Small intestine (tissue), 7 donors: ENCODE measurements around the gene ADCY9. TPM values are rescaled to one million over a fixed set of nuclear protein-coding genes. Genes with fewer than 3 reads are reported as not detected.

Experiments
- DNase-seq, 2 donors: peaks; one replicate each; pipeline versions ENCODE4 v3.0.0 to v3.0.0-alpha.2; 2013
- FAIRE-seq: peaks from 2 replicates; lab custom pipeline; 2012; peaks lifted over from hg19 to GRCh38; lab: Jason Lieb, UNC
- H3K27ac ChIP-seq, 3 donors: one replicate each; pipeline ENCODE4 v1.5.1; 2013; ENCODE audit warnings: low read length in 2 of 3, mild to moderate bottlenecking in 2 of 3, control low read depth in 1 of 3, inconsistent platforms in 1 of 3, low read depth in 1 of 3, moderate library complexity in 1 of 3
- H3K27me3 ChIP-seq, 3 donors: one replicate each; pipeline ENCODE4 v1.6.1; 2013; ENCODE audit warnings: low read length in 3 of 3, inconsistent platforms in 1 of 3; ENCODE audit not compliant: control insufficient read depth in 3 of 3, insufficient read depth in 3 of 3
- H3K36me3 ChIP-seq, 3 donors: one replicate each; pipeline ENCODE4 v1.6.1; 2013; ENCODE audit warnings: low read length in 3 of 3, inconsistent platforms in 1 of 3, low read depth in 1 of 3, mild to moderate bottlenecking in 1 of 3, moderate library complexity in 1 of 3; ENCODE audit not compliant: control insufficient read depth in 3 of 3, insufficient read depth in 2 of 3
- H3K4me1 ChIP-seq, 3 donors: one replicate each; pipeline ENCODE4 v1.6.1; 2013; ENCODE audit warnings: low read length in 2 of 3, inconsistent platforms in 1 of 3, low read depth in 1 of 3, mild to moderate bottlenecking in 1 of 3, moderate library complexity in 1 of 3; ENCODE audit not compliant: control insufficient read depth in 3 of 3, insufficient read depth in 2 of 3
- H3K4me3 ChIP-seq, 3 donors: one replicate each; pipeline ENCODE4 v1.5.1; 2013; ENCODE audit warnings: low read length in 3 of 3, control low read depth in 1 of 3, inconsistent platforms in 1 of 3, low read depth in 1 of 3, mild to moderate bottlenecking in 1 of 3, moderate library complexity in 1 of 3
- H3K9me3 ChIP-seq, 2 donors: one replicate each; pipeline ENCODE4 v1.6.1; 2013; ENCODE audit warnings: low read depth in 1 of 2, low read length in 1 of 2; ENCODE audit not compliant: control insufficient read depth in 2 of 2, insufficient read depth in 1 of 2
- WGBS, 3 donors: extraction: QIAGEN DNeasy Blood & Tissue Kit; methylation state at CpG; one replicate each; pipeline ENCODE4 v1.1.7; 2013; 5-methylcytosine and 5-hydroxymethylcytosine counted together
- polyA plus RNA-seq, 4 donors: library from polyadenylated mRNA; stranded (reverse) in 3 of 4; unstranded in 1 of 4; fragments of 200-250 nt in 3 of 4; fragments of 120-200 nt in 1 of 4; gene quantifications; one replicate each; pipeline versions ENCODE4 v1.2.1 to v1.2.3, GENCODE V29; 2013
- donor health status: healthy with polysubstance abuse.
- donor health status: control.
- donor health status: control.
- donor health status: Bipolar disorder and iron deficiency.
- donor health status: healthy.

The ADCY9 gene
- polyA plus RNA-seq, 4 donors, result 4.3 to 10.7 (median 8.0) TPM

- FAIRE-seq (no peak), DNase-seq (no peak)
- Histone ChIP-seq H3K27ac (no peak overlapping the region), H3K36me3 (peaks cover 0 to 2% (median 0%) of the 10 kb centered on the region in 3 donors), H3K27me3 (no peaks in the 10 kb centered on the region), H3K4me3 (no peak overlapping the region), H3K4me1 (peaks cover 0 to 13% (median 3%) of the 10 kb centered on the region in 3 donors), H3K9me3 (no peaks in the 10 kb centered on the region)
- WGBS, 3 donors, result 72 to 78% (median 76%) methylated on average over 12 of the region's 12 CpGs
Measured at GRCh38 chr16:4087099-4087885, 28.9 kb downstream of the ADCY9 start.

DNA sequence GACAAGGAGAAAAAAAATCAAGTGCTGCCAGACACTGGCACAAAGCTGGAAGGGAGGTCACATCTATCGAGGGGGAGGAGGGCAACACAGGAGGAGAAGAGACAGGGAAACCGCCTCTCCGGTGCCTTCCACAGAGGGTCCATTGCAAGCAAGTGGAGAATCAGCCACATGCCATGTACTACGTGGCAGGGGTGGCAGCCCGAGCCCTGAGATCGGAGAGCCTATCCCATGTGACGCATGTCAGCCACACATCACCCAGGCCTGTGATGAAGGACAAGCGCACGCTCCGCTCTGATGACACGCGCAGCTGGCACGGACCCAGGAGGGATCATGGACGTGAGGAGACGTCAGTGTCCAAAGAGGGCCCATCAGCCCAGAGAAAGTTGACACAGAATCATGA, 30.1 kb downstream of the ADCY9 start:
- FAIRE-seq (no peak), DNase-seq (no peak)
- no peak overlapping the region for H3K27ac ChIP-seq
- no peak overlapping the region for H3K4me3 ChIP-seq
- H3K36me3 ChIP-seq, result peaks cover 0 to 2% (median 0%) of the 10 kb centered on the region in 3 donors
- H3K27me3 ChIP-seq, result no peaks in the 10 kb centered on the region
- WGBS, 3 donors, result 88 to 95% (median 91%) methylated on average over 15 of the region's 15 CpGs
- no peaks in the 10 kb centered on the region for H3K9me3 ChIP-seq
- H3K4me1 ChIP-seq, result peaks cover 0 to 20% (median 3%) of the 10 kb centered on the region in 3 donors

- WGBS, 3 donors, result 65 to 75% (median 74%) methylated on average over 12 of the region's 12 CpGs
- Histone ChIP-seq H3K36me3 (peaks cover 0 to 2% (median 0%) of the 10 kb centered on the region in 3 donors), H3K4me3 (no peak overlapping the region), H3K27me3 (no peaks in the 10 kb centered on the region), H3K27ac (no peak overlapping the region), H3K9me3 (no peaks in the 10 kb centered on the region), H3K4me1 (peaks cover 0 to 21% (median 0%) of the 10 kb centered on the region in 3 donors)
- FAIRE-seq, result no peak
- peak in 1 of 2 donors; percentile 57 for DNase-seq
Measured at GRCh38 chr16:4085405-4085970, 30.8 kb downstream of the ADCY9 start.

DNA sequence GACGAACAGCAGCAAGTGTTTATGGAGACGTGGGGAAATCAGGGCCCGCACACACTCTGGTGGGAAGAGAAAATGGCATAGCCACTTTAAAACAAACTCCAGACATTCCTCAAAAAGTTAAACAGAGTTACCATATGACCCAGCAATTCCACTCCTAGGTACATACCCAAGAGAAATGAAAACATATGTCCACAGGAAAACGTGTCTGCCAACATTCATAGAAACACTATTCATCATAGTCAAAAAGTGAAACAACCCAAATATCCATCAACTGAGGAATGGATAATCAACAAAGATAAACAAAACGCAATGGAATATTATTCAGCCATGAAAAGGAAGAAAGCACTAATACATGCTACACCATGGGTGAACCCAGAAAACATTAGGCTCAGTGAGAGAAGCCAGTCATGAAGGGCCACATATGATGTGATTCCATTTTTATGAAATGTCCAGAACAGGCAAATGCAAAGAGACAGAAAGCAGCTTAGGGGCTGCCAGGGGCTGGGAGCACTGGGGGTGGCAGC, 32.8 kb downstream of the ADCY9 start:
- Histone ChIP-seq H3K4me3 (no peak overlapping the region), H3K9me3 (no peaks in the 10 kb centered on the region), H3K36me3 (peaks cover 0 to 4% (median 0%) of the 10 kb centered on the region in 3 donors), H3K27ac (no peak overlapping the region), H3K4me1 (peaks cover 0 to 13% (median 0%) of the 10 kb centered on the region in 3 donors), H3K27me3 (no peaks in the 10 kb centered on the region)
- FAIRE-seq (no peak), DNase-seq (no peak)
- 90 to 96% (median 95%) methylated on average over 5 of the region's 5 CpGs for WGBS, 3 donors

GRCh38 chr16:4082474-4083044, 33.7 kb downstream of the ADCY9 start:
- no peak for FAIRE-seq
- no peak for DNase-seq
- Histone ChIP-seq H3K4me3 (no peak overlapping the region), H3K4me1 (peaks cover 0 to 13% (median 0%) of the 10 kb centered on the region in 3 donors), H3K9me3 (no peaks in the 10 kb centered on the region), H3K27ac (no peak overlapping the region), H3K27me3 (no peaks in the 10 kb centered on the region), H3K36me3 (peaks cover 0 to 4% (median 0%) of the 10 kb centered on the region in 3 donors)
- WGBS, 3 donors, result 90 to 93% (median 91%) methylated on average over 15 of the region's 15 CpGs

DNA sequence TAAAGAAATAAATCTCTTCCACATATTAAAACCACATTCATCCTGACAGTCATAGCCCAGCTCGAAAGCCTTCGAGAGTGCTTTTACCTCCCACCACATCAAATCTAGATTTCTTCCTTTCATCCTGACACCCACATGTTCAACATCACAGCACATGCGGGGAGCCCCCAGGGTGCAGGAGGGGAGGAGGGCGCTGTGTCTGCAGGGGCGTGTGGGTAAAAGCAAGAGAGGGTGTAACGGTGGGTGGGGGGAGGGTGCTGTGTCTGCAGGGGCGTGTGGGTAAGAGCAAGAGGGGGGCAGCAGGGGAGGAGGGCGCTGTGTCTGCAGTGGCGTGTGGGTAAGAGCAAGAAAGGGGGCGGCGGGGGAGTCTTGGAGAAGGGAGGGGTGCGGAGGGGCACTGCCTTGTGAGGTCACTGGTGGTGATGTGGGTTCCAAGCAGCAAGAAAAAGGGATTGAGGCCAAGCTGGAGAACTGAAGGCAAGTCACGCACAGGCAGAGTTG, 34.7 kb downstream of the ADCY9 start:
- FAIRE-seq (no peak), DNase-seq (no peak)
- peaks cover 0 to 13% (median 0%) of the 10 kb centered on the region in 3 donors for H3K4me1 ChIP-seq
- peaks cover 0 to 10% (median 0%) of the 10 kb centered on the region in 3 donors for H3K36me3 ChIP-seq
- H3K9me3 ChIP-seq, result no peaks in the 10 kb centered on the region
- H3K4me3 ChIP-seq, result no peak overlapping the region
- no peak overlapping the region for H3K27ac ChIP-seq
- 51 to 60% (median 57%) methylated on average over 12 to 13 of the region's 13 CpGs for WGBS, 3 donors
- no peaks in the 10 kb centered on the region for H3K27me3 ChIP-seq

DNA sequence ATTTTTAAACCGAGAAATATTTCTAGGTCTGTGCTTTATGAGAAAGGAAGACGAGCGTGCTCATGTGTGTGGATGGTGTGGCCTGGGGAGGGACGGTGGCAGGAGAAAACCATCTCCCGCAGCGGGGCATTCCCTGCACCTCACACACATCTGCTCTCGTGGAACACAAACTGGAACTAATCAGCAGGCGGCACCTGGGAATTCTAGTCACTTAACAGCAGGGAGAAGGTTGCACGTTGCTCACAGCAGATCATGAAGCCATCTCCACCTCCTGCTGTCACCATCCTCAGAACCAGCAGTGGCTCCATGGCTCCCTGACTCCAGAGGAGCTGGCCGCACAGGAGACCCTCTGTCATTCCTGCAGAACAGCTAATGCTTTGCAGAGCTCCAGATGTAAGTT, 35.2 kb downstream of the ADCY9 start:
- WGBS, 3 donors, result 19 to 58% (median 38%) methylated on average over 10 of the region's 10 CpGs
- no peak for FAIRE-seq

GRCh38 chr16:4077174-4077649, 39.0 kb downstream of the ADCY9 start:
- WGBS, 3 donors, result 64 to 91% (median 67%) methylated on average over 6 of the region's 6 CpGs
- no peak for FAIRE-seq
- Histone ChIP-seq H3K36me3 (peaks cover 0 to 9% (median 0%) of the 10 kb centered on the region in 3 donors), H3K4me3 (no peak overlapping the region), H3K9me3 (no peaks in the 10 kb centered on the region), H3K27ac (no peak overlapping the region), H3K4me1 (peaks cover 0 to 10% (median 0%) of the 10 kb centered on the region in 3 donors), H3K27me3 (no peaks in the 10 kb centered on the region)
- DNase-seq, result no peak

More for the DNA sequence above, 35.2 kb downstream of the ADCY9 start:
- Histone ChIP-seq H3K27me3 (no peaks in the 10 kb centered on the region), H3K4me1 (peaks cover 0 to 13% (median 0%) of the 10 kb centered on the region in 3 donors), H3K27ac (peak overlapping the region in 2 of 3 donors; percentile 8 to 31), H3K9me3 (no peaks in the 10 kb centered on the region), H3K4me3 (no peak overlapping the region), H3K36me3 (peaks cover 0 to 11% (median 0%) of the 10 kb centered on the region in 3 donors)
- peak; percentile 47 to 53 for DNase-seq
